GM21367 (cell line): Measurements from ENCODE around the gene LAMP1.
"Not testable (repeated sequence)": the region's sequence is repeated elsewhere in the genome, so short reads cannot be mapped to it uniquely, and the experiment has no call there.

Experiments
- ATAC-seq: cut with Tn5 transposase; IDR thresholded peaks from one replicate; pipeline ENCODE4 v1.9.1; 2021; ENCODE audit not compliant: unreplicated experiment

LAMP1 gene, protein sequence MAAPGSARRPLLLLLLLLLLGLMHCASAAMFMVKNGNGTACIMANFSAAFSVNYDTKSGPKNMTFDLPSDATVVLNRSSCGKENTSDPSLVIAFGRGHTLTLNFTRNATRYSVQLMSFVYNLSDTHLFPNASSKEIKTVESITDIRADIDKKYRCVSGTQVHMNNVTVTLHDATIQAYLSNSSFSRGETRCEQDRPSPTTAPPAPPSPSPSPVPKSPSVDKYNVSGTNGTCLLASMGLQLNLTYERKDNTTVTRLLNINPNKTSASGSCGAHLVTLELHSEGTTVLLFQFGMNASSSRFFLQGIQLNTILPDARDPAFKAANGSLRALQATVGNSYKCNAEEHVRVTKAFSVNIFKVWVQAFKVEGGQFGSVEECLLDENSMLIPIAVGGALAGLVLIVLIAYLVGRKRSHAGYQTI

DNA sequence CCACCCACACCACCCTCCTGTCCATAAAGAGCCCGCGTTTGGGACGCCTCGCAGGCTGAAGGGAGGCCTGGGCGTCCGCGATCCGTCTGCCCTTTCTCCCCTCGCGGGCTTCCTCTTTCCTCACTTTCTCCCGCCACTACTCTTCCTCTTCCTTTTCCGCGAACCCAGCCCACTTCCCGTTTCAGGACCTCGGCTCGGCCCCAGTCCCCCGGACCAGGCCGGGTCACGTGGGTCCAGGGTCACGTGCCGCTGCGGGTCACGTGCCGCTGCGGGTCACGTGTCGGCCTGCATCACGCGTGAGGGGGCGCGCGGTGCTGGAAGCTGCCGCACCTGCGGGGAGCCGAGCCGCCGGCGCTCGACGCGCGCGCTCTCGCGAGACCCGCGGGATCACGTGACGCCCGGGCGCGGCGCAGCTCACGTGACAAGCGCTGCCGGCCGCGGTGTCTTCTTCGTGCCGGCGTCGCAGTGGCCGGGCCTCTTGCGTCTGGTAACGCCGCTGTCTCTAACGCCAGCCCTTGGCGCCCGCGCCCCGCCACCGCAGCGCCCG is at the start of gene LAMP1:
LAMP1 (plus strand) TSS at position 417 of the 547 bp plus-strand sequence. CDS start 196 bp downstream, outside the sequence.
- ATAC-seq = peak; percentile 73

DNA sequence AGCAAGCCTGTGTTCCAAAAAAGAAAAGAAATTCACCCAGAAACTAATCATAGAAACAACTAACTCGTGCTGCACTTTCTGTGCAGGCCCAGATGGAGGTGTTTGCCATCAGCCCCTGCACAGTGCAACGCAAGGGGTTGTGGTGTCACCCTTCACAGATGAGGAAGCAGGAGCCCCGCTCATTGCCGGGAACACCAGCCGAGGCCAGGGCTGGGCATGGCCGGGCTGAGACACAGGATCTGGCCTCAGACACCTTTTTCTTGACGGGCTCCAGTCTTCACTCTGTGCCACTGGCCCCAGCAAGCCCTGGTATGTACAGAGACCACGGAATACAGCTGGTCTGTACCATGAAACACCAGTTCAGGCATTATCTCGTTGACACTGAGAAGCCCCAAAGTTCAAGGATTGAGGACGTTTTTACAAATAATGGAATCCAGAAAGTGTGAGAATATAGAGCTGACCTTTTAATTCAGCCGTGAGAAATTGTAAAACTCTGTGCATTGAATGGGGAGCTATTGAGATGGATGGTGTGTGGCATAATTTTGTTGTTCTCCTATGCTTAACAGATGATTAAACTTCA is 44.4 kb upstream of the LAMP1 start:
- ATAC-seq = no peak

DNA sequence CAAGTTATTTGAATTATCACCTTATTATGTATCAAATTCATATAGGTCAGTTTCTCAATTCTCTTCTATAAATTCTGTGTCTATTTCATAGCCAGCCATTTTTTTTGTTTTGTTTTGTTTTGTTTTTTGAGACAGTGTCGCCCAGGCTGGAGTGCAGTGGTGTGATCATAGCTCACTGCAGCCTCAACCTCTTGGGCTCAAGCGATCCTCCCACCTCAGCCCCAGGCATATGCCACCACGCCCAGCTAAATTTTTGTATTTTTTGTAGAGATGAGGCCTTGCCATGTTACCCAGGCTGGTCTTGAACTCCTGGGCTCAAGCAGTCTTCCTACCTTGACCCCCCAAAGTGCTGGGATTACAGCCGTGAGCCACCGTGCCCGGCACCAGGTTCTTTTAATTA is 39.1 kb upstream of the LAMP1 start:
- ATAC-seq = not testable (repeated sequence)

DNA sequence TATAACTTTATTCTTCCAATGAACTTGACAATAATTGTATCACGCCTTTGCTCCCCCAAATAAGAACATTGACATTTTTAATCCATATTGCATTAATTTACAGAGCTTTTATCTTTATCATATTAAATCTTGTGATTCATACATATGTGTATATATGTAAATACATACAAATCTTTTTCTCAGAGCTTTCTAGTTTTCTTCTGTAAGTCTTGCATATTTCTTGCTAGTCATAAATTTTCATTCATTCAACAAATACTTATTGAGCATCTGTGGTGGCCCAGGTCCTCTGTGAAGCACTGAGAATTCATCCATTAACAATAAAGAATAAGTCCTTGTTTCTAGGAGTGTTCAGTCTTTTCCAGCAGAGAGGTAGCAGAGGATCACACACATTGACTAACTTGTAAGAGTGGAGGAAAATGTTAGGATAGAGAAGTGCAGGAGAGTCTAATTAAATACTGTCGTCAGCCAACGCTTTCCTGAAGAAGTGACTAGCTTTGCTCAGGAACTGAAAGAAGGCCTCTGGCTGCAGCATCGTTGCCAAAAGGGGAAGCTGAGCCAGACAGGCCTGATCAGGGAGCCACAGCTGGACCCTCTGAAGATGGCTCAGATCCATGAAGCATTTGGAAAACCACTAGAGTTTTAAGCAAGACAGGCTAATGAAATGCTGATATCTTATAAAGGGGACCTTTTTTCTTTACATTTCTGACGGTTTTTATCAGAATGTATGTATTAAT is 38.6 kb upstream of the LAMP1 start:
- no peak for ATAC-seq

DNA sequence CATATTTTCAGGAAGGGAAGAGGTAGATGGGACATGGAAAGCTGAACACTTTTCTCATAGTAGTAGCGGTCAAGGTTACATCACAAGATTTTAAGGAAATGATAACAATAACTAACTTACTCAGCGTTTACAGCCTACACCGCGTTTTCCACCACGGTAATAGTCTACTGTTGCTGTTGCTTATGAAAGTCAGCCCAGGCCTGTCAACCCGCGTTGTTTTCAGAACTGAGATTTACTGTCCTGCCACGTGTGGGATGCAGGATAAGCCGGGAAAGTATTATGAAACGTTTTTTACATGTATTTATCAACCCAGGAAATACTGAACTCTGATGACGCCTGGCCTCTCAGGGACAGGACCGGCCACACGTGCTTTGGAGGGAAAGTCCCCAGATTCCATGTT is 36.0 kb upstream of the LAMP1 start:
- no peak for ATAC-seq

DNA sequence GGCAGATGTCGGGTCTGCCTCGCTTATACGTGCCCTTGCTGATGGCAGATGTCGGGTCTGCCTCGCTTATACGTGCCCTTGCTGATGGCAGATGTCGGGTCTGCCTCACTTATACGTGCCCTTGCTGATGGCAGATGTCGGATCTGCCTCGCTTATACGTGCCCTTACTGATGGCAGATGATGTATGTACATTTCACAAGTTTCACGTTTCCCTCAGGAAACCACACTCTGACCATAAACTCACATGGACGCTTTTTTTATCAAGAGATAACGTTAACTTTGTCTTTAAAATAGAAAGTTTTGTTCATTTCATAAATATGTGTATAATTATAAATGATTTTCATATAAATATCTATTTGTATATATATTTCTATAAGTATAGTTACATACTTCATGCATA is 34.0 kb upstream of the LAMP1 start:
- not testable (repeated sequence) for ATAC-seq

DNA sequence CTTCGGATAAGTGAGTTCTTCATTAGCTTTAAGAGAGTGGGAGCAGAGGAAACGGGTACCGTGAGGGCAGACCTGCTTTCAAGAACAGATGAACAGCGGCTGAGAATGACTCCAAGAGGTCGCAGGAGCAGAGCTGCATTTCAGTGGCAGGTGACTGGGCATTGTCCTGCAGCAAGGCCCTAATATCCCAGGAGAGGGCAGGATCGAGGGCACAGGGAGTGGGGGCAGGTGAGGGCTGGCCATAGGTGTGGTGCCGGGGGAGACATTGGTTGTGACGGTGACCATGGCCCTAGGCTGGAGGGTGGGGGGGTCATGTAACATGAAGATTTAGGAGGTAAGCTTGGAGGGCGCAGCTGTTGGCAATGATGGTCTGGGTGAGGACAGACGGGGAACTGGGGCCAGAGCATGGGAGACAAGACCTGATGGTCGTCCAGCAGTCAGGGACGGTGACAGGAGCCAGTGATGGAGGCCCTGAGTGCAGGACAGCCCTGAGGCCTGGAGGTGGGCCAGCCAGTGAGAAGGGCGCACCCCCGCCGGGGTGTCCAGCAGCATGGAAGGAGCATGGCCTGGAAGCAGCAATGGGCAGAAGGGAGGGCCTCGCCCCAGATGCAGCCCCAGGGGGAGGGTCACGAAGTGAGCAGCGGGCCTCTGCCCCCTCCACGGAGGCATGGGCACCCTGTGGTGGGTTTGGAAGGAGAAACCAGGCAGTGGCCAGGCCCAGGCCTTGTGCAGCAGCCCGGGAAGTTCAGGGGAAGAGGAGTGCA is 29.2 kb upstream of the LAMP1 start:
- no peak for ATAC-seq

DNA sequence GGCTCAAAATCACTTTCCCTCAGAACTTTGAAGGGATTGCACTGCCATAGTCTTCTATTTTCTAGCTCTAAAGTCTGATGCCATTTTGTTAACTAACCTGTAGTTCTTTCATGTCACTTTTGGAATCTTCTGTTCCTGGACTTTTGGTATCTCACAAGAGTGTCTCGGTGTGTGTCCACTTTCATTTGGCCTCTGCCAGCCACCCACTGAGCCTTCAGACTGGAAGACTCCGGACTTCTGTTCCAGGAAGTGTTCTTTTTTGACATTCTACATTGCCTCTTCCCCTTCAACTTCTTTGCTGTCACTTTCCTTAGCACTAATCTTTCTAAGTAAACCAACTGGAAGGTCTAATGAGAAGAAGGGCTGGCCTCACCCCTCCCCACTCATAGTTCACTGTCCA is 25.0 kb upstream of the LAMP1 start:
- ATAC-seq = no peak

DNA sequence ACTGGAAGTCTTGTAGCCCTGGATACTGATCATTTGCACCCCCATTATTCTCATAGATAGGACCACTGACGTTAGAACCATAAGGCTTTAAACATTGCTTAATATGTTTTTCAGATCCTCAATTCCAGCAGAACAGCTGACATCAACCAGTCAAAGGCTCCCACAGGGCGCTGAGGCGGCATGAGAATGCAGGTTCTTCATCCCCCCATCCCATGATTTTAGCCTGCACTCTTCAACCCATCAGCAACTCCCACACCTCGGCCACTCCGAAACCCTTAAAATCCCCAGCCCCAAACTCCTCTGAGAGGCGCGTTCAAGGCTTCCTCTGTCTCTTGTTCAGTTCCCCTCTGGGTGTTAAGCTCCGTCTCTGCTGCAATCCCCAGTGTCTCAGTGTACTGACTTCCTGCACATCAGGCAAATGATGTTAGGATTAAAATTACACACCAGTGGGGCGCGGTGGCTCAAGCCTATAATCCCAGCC is 24.3 kb upstream of the LAMP1 start:
- no peak for ATAC-seq

DNA sequence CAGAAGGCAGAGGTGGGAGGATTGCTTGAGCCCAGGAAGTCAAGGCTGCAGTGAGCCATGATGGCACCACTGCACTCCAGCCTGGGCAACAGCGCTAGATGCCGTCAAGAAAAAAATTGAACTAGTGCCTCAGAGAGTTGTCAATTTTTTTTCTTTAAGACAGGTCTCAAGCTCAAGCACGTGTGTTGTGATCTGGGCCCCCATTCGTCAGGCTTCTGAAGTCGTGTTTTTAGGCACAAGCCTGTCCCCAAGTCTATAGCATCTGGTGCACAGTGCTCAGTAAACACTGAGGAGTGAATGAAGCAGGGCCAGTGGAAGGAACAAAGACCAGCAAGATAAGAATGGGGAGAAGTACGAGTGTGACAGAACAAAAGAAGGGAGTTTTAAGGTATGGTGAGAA is 23.7 kb upstream of the LAMP1 start:
- ATAC-seq = no peak

DNA sequence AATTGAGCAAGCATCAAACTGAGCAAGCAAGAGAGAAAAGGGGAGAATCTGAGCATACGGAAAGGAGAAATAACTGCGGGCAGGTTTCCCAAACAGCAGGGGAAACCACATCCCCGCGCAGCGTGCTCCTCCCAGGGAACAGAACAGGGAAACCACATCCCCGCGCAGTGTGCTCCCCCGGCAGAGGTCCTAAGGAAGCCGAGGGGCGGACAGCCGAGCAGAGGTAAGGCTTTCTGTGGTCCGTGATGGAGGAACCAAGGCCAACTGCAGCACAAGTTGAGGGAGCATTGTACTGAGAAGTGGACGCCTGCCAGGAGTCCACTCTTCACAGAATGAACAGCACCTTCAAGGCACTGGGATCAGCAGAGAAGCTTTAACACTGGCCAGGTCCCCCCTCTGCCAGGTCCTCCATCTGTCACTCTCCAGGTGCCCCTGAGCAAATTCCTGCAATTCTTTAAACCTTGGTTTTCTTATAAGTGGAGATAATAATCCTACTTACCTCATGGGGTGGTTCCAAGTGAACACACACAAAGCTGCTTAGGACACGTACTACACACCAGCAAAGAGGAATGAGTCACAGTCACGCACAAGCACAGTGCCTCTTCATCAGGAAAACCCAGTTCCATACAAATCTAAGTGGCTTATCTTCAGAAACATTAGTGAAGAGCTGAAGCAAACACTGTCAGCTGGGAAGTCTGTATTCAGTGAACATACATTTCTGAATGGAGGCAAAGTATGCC is 23.0 kb upstream of the LAMP1 start:
- ATAC-seq = no peak

DNA sequence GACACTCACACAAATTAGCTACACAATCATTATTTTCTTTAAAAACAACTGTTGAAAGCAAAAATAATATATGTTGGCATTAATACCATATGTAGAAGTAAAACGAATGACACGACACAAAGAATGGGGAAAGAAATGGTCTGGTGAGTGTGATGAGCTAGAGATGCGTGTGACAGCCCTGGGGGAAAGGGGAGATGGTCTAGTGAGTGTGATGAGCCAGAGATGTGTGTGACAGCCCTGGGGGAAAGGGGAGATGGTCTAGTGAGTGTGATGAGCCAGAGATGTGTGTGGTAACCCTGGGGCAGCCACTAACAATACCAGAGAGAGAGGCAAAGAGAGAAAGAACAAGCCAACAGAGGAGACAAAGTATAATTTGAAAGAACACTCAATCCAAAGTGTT is 22.3 kb upstream of the LAMP1 start:
- ATAC-seq = no peak

DNA sequence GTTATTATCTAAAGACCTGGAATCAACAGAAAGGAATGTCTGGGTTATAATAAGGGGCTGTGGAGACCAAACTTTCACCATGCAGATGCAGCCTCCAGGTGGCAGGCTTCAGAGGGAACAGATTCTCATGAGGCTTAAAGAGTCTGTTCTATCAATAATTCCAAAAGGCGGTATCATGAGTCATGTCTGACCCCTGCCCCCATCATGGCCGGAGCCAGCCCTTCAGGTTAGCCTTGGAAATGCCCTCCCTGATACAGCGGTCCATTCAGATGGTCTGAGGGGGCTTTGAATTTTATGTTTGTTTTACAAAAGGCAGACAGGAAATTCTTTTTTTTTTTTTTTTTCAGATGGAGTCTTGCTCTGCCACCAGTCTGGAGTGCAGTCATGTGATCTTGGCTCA is 21.7 kb upstream of the LAMP1 start:
- ATAC-seq = no peak

DNA sequence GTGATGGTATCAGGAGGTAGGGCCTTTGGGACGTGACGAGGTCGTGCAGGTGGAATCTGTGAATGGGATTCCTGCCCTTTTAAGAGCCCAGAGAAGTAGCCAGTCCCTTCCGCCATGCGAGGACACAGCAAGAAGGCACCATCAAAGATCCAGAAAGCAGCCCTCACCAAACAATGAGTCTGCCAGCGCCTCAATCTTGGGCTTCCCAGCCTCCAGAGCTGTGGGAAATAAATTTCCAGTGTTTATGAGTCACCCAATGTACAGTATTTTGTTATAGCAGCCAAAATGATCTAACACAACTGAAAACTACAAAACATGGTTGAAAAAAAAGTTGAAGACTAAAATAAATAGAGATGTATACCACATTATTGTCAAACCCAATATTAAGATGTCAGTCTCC is 16.9 kb upstream of the LAMP1 start:
- ATAC-seq = no peak

DNA sequence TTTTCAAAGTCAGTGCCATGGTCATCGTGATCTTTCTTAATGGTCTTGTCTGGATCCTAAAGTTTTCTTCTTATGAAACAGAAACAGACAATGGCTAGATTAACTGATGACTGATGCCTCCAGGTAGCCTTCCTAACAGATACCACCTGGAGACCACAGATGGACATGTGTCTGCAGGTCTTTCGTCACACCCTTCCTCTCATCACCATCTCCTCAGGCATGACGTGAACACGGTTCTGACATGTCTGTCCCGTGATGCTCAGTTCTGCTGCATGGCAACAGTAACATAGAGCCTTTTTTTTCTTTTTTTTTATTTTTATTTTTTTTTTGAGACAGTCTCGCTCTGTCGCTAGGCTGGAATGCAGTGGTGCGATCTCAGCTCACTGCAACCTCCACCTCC is 13.1 kb upstream of the LAMP1 start:
- no peak for ATAC-seq

DNA sequence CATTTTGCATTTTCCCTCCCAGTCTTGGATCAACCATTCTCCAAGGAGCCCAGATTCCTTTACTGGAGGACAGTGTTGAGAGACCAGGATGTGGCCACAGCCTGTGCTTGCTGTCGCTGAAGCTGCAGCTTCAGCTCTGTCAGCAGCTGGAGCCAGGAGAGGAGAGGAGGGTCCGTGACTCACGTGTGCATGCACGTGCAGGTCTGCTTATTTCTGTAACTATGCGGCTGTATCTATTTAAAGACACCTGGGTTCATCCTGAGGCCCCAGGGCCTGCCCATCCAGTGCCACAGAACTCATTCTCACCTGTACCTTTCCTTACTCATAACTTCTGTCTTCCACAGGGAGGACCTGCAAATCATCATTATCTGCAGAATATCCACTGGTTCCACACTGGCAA is 8.2 kb upstream of the LAMP1 start:
- no peak for ATAC-seq

DNA sequence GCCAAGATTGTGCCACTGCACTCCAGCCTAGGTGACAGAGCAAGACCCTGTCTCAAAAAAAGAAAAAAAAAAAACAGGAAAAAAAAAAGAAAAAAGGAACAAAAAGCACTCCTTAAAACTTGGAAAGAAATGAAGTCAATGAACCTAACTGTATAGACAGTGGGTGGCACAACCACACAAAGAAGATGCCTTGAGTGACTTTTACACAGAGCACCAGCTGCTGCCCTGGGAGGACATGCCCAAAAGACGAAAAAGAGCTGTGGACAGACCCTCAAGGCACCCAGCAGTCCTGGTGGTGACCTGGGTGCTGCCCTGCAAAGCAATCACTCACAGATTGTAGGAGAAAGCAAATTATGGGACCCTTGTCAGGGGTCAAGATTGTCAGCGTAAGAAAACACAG is 5.9 kb upstream of the LAMP1 start:
- ATAC-seq = no peak

DNA sequence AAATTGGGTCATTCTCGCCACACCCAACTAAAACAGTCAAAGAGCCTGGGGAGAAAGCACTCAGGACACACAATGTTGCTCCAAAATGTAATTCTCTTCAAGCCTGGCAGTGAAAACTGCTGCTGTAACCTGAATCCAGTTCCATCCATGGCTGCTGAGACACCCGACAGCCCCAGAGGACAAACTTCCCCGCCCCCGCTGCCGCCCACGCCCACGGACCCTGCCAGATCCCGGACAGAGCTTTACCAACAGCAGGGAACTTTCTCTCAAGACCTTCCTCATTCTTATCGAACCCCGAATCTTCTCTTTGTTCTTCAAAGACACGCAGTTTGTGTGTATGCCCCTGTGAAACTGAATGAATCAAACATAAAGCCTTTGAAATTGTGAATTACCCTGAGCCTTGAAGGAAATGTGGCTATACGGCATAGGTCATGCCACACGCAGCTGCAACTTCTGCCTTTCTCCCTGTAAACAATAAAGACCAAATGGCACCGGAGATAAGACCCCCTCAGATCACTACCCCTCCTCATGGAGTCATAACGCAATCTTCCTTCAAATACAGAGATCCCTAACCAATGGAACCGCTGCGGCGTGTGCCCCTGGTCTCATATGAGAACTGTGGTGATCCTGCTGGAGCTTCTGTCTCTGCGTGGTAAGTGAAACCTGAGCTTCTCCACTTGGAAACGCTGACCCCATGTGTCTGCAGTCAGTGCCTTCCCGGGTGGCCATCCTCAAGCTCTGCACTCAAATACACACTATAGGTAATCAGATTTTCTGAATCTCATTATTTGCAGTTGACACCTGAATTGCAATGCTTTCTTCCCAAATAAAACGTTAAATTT is 4.8 kb upstream of the LAMP1 start:
- ATAC-seq = no peak

DNA sequence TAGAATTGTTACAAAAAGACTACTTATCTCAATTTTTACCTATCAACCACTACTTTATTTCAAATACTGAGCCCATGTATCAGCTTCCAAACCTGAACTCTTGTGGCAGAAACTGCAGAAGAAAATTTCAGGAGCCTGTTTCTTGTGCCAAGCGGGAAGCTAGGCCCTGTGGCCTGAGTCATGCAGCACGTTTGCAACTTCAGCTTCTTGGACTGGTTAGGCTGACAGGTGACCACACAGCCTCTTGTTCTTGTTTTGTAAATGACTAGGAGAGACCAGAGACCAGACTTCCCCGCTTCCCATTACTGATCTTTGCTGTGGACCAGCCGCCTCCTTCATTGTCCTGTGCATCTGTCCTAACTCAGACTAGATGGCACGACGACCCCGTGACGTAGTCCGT is 3.4 kb upstream of the LAMP1 start:
- ATAC-seq = no peak
